ENCODE results near the gene AAGAB.
"Not testable (repeated sequence)": the region's sequence is repeated elsewhere in the genome, so short reads cannot be mapped to it uniquely, and the experiment has no call there.

The AAGAB gene

GRCh38 chr15:67253101-67253500 is 1.4 kb downstream of the AAGAB start:
- DNase-seq (ENCODE audit: low spot score): no peak

DNA sequence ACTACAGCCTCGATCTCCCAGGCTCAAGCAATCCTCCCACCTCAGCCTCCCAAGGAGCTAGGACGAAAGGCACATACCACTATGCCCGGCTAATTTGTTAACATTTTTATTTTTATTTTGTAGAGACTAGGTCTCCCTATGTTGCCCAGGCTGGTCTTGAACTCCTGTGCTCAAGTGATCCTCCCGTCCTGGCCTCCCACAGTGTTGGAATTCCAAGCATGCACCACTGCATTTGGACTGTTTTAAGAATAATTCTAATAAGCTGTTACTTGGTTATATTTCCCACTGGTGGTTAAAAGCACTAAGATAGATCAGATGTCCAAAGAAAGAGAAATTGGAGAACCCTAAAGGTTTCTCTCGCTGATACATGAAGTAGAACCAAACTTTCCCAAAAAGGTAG is 3.1 kb downstream of the AAGAB start:
- no peak for DNase-seq (ENCODE audit: low spot score)

DNA sequence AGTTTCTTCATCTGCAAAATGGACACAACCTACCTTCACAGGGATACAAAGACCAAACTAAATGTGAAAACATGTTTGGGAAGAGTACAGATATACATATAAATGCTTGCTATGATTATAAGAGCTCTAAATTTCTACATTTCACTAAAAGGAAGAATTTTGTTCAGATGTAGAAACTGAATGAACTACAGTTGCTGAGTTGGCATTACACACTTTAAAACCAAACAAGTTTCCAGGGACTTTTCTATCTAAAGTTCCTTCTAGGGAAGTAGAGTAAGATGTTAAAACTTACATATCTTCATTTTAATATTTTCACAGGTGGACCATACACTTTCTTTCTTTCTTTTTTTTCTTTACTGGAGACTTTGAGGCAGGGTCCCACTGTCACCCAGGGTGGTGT is 4.6 kb downstream of the AAGAB start:
- DNase-seq (ENCODE audit: low spot score): no peak

DNA sequence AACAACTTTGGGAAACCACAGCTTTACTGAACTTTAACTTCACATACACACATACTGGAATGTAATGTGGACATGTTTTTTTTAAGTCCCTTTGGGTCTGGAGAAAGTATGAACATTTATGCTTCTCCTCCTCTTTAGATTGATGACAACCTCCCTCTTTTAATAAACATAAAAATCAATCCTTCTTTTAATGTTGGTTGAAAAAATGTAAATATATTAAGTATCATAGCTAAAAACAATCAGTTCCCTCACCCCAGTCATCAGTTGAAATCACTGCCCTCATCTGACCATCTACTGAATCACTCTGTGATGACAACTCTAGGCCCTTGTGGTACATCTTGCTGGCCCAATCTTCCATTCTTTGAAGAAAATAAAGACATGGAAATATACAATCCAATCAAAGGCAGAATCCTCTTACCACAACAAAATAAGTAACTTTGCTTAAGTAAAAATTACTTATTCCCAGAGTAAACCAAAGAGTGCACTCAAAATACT is 6.4 kb downstream of the AAGAB start:
- DNase-seq (ENCODE audit: low spot score): no peak

DNA sequence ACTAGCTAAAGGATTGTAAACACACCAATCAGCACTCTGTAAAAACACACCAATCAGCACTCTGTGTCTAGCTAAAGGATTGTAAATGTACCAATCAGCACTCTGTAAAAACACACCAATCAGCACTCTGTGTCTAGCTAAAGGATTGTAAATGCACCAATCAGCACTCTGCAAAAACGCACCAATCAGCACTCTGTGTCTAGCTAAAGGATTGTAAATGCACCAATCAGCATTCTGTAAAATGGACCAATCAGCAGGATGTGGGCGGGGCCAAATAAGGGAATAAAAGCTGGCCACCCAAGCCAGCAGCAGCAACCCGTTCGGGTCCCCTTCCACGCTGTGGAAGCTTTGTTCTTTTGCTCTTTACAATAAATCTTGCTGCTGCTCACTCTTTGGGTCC is 7.9 kb downstream of the AAGAB start:
- not testable (repeated sequence) for DNase-seq (ENCODE audit: low spot score)

- no peak for DNase-seq (ENCODE audit: low spot score)
These were observed 9.4 kb downstream of the AAGAB start for GRCh38 chr15:67244971-67245478.

- no peak for DNase-seq (ENCODE audit: low spot score)
These were observed 11.8 kb downstream of the AAGAB start for GRCh38 chr15:67242708-67243111.

- no peak for DNase-seq (ENCODE audit: low spot score)
These were observed 13.2 kb downstream of the AAGAB start for GRCh38 chr15:67241132-67241855.

DNA sequence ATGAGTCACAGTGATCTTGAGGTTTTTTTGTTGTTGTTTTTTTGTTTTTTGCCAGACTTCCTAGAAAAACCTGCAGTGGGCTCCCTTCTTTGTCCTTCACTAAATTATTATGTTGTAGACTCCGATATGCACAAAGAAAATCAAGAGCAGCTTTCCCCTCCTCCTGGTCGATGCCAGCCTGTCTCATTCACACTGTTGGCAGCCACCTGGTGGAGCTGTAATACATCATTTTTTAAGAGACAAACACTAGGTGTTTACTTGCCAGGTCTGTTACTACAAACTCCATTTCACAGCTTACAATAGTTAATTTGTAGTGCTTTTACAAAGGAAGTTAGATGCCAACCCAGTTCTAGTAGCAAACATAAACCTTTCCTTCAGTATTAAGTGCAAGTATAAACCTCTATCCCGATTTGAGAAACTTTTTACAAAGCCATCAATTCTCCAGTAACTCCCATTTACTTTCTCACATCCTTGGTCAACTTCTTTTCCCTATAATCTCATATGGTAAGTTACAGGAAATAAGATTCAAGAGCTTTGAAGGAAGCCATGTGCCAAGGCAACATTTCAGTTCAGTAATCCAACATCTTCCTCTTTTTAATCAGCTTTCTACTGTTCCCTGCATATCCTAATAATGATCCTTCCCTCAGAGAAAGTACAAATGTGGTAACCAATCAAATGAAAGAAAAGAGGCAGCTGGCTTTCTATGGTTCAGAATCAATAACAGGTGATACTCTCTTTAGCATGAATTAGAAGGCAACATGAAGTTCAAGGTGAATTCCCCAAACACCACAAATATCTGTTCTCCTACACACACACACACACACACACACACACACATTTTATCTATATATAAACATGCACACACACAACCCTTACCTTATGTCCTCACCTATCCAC is 14.0 kb downstream of the AAGAB start:
- DNase-seq (ENCODE audit: low spot score): no peak

DNA sequence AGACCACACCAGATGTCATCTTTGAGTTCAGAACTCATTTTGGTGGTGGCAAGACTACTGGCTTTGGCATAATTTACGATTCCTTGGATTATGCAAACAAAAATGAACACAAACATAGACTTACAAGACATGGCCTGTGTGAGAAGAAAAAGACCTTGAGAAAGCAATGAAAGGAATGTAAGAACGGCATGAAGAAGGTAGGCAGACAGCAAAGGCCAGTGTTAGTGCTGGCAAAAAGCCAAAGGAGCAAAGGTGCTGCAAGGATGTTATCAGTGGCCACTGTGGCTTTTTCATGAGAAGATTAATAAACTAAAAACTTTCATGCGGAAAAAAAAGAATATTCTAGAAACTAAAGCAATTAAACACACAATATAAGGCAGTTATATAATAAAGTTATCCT is 21.9 kb downstream of the AAGAB start:
- DNase-seq (ENCODE audit: low spot score): no peak

DNA sequence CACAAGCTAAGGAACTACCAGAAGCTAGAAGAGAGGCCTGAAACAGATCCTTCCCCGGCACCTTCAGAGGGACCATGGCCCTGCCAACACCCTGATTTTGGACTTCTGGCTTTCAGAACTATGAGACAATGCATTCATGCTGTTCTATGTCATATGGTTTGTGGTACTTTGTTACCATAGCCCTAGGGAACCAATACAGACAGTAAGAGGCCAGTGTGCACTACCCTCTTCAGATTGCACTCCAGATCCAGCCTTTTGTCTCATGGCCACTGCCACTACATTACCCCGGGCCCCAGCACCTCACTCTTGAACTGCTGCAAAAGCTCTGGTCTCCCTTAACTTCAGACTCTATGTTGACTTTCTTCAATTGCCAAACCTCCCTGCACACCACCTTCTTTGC is 24.0 kb downstream of the AAGAB start:
- DNase-seq (ENCODE audit: low spot score): no peak

- DNase-seq (ENCODE audit: low spot score): no peak
These were observed 26.2 kb downstream of the AAGAB start for GRCh38 chr15:67228286-67228685.

DNA sequence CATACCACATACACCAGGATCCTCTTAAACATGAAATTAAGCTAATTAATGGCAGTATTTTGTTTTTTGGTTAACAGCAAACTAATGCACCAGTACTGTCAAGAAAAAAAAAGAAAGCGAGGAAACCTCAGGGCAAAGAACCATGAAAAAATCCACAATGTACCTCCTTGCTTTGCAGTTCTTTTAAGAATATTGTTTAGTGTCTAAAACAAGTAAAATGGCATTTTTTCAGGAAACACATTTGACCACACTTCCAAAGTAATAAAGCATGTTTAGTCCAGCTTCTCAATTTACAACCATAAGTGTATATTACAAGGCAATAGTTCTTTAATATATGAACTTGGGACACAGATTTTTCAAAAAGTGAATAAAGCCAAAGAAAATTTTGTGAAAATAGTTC is 26.6 kb downstream of the AAGAB start:
- DNase-seq (ENCODE audit: low spot score): no peak

DNA sequence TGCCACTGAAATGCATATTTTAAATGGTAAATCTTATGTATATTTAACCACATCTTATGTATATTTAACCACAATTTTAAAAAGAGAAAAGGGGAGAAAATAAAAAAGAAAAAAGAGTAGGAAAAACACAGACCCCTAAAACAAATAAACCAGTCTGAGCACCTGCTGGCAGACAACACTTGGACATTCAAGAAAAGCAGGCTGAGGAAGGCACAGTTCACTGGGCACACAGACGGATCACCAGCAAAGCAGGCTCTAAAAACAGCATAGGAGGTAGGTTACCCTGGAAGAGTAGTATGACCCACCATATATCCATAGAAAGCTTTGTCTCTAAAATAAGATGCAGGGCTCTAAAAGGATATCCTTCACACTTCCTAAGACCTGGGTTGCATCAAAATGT is 27.0 kb downstream of the AAGAB start:
- no peak for DNase-seq (ENCODE audit: low spot score)

GRCh38 chr15:67225336-67225735 is 29.1 kb downstream of the AAGAB start:
- no peak for DNase-seq (ENCODE audit: low spot score)

GRCh38 chr15:67224889-67225288 is 29.6 kb downstream of the AAGAB start:
- no peak for DNase-seq (ENCODE audit: low spot score)

GRCh38 chr15:67219288-67219687 is 35.2 kb downstream of the AAGAB start:
- DNase-seq (ENCODE audit: low spot score): no peak

DNA sequence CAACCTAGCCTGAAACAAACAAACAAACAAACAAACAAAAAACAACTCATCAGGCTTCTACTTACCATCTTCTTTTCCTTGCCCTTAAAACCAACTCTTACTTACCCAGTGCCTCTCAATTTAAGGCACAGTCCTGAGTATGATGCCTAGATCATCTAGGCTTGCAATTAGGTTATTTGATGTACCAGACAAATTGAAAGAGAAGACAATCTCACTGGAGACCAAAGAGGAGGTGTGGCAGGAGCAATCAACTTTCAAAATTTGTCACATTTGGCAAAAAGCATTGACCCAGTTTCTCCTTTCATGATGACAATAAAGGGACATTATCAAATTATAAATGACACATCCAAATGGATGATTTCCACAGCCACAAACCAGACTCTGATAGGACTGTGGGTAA is 36.0 kb downstream of the AAGAB start:
- DNase-seq (ENCODE audit: low spot score): no peak

GRCh38 chr15:67216859-67217258 is 37.6 kb downstream of the AAGAB start:
- DNase-seq (ENCODE audit: low spot score): no peak

GRCh38 chr15:67215102-67215501 is 39.4 kb downstream of the AAGAB start:
- no peak for DNase-seq (ENCODE audit: low spot score)

GRCh38 chr15:67212684-67213367 is 41.6 kb downstream of the AAGAB start:
- no peak for DNase-seq (ENCODE audit: low spot score)

DNA sequence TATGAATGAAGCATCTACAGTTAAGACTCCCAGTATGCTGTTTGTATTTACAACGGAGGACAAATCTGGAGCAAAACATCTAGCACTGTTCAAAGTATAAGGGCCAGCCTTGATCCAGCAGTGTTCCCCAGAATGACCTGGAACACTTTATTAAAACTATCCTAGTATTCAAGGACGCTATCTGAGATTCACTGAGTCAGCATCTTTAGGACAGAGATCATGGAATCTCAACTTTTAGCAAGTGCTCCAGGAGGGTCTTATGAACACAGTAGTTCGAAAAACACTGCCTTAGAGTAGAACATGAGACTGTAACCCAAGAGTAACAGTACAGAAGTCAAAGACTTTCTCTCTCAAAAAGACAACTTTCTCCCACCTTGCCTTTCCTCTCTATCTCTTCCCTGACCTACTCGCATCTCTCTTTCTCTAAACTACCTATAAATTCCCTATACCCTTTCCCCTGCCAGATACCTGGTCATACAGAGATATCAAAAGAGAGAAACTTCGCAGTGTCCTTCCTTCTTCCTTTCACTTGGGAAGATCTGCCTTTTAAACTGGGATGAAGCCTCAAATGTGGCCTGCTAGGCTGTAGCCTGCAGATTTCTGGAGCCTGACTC is 43.8 kb downstream of the AAGAB start:
- no peak for DNase-seq (ENCODE audit: low spot score)

All from left forelimb (tissue), 1 donor.